Upper lobe of left lung (tissue), 6 donors: ENCODE results near the gene DLST. TPM values are rescaled to one million over a fixed set of nuclear protein-coding genes. Genes with fewer than 3 reads are reported as not detected.

Experiments
- ATAC-seq, 2 donors: fragments of 200-7000 bp; cut with Tn5 transposase; one replicate each; pipeline ENCODE4 v1.9.1; 2022; ENCODE audit warnings: mild to moderate bottlenecking in 2 of 2, moderate library complexity in 2 of 2; ENCODE audit not compliant: low FRiP score in 2 of 2
- DNase-seq, 2 donors: peaks; one replicate each; pipeline ENCODE4 v3.0.0-alpha.2; 2019 to 2020
- H3K27ac ChIP-seq, 4 donors: fragments of 200-600 bp; sonication (generic); one replicate each; pipeline ENCODE4 v1.5.1; 2016 to 2019
- H3K27me3 ChIP-seq, 4 donors: fragments of 200-600 bp; sonication (generic); one replicate each; pipeline ENCODE4 v1.5.1; 2017 to 2019
- H3K36me3 ChIP-seq, 4 donors: fragments of 200-600 bp; sonication (generic); one replicate each; pipeline ENCODE4 v1.5.1; 2016 to 2019
- H3K4me1 ChIP-seq, 4 donors: fragments of 200-600 bp; sonication (generic); one replicate each; pipeline ENCODE4 v1.5.1; 2018 to 2019
- H3K4me3 ChIP-seq, 4 donors: fragments of 200-600 bp; sonication (generic); one replicate each; pipeline ENCODE4 v1.5.1; 2017 to 2019; ENCODE audit warnings: mild to moderate bottlenecking in 2 of 4, moderate library complexity in 1 of 4
- H3K9me3 ChIP-seq, 4 donors: fragments of 200-600 bp; sonication (generic); one replicate each; pipeline ENCODE4 v1.5.1; 2018 to 2019
- EP300 ChIP-seq, 4 donors: sonication (generic); formaldehyde crosslinking; IDR thresholded peaks; one replicate each; pipeline ENCODE4 v1.5.1; 2017; ENCODE audit warnings: antibody characterized with exemption in 4 of 4, control low read depth in 2 of 4
- POLR2A ChIP-seq, 4 donors: fragments of 450-650 bp; IDR thresholded peaks; one replicate each; pipeline ENCODE4 v1.5.1; 2016 to 2017; ENCODE audit warnings: antibody characterized with exemption in 4 of 4, mild to moderate bottlenecking in 2 of 4
- POLR2AphosphoS5 ChIP-seq, 2 donors: sonication (generic); formaldehyde crosslinking; IDR thresholded peaks; one replicate each; pipeline ENCODE4 v1.5.1; 2017; ENCODE audit warnings: antibody characterized with exemption in 2 of 2
- WGBS, 2 donors: methylation state at CpG; one replicate each; pipeline ENCODE4 v1.1.5; 2017 to 2018; 5-methylcytosine and 5-hydroxymethylcytosine counted together
- total RNA-seq, 6 donors: library from RNA; depleted of rRNA in 4 of 6; stranded (reverse); fragments of >200 nt in 4 of 6; gene quantifications; one replicate each; pipeline versions ENCODE4 v1.1.0 to v1.2.1, GENCODE V29; 2016 to 2021
- TF ChIP-seq, protein P1 (sequence below), 6 experiments: fragments of 450-650 bp in 4 of 6; fragments of 200-600 bp in 2 of 6; sonication (generic) in 2 of 6; IDR thresholded peaks; one replicate each; pipeline ENCODE4 v1.5.1; 2016 to 2019; ENCODE audit warnings: antibody characterized with exemption in 6 of 6
- donor health status: DM: no; HTN: no; CAD: no; lungs with moderate emphysema.
- donor health status: DM: no; HTN: yes; CAD: no; lungs with severe emphysema.

DLST gene
- total RNA-seq, 6 donors from 2014 or later, result 81.0 to 95.3 (median 83.1) TPM

DNA sequence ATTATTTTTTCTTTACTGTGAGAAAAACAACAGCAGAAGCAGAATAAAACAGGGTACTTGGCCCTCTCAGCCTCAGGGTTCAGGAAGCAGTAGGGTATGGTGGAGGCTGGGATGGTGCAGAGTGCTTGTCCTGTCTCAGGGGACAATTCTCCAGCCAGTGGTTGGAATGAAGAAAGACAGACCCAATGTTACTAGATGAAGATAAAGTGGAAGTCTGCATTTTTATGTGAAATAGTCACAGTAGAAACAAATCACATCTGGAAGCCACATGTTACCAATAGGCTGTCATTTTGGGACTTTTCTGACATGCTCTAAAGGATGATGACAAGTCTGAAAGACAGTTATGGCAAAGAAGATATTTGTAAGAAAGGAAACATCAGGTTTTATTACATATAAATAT is 38.1 kb upstream of the DLST start:
- Histone ChIP-seq H3K9me3 (no peaks in the 10 kb centered on the region), H3K4me1 (no peaks in the 10 kb centered on the region), H3K27me3 (no peaks in the 10 kb centered on the region), H3K36me3 (peaks cover 0 to 16% (median 0%) of the 10 kb centered on the region in 4 donors), H3K27ac (no peak overlapping the region), H3K4me3 (no peak overlapping the region)
- DNase-seq (no peak), ATAC-seq (peak in 1 of 2 donors; percentile 81)
- TF ChIP-seq EP300 (IDR thresholded peaks at IDR 0.05) (no peak), POLR2A (IDR thresholded peaks at IDR 0.05) (no peak), POLR2AphosphoS5 (IDR thresholded peaks at IDR 0.05) (no peak)
- TF ChIP-seq, protein P1, sequence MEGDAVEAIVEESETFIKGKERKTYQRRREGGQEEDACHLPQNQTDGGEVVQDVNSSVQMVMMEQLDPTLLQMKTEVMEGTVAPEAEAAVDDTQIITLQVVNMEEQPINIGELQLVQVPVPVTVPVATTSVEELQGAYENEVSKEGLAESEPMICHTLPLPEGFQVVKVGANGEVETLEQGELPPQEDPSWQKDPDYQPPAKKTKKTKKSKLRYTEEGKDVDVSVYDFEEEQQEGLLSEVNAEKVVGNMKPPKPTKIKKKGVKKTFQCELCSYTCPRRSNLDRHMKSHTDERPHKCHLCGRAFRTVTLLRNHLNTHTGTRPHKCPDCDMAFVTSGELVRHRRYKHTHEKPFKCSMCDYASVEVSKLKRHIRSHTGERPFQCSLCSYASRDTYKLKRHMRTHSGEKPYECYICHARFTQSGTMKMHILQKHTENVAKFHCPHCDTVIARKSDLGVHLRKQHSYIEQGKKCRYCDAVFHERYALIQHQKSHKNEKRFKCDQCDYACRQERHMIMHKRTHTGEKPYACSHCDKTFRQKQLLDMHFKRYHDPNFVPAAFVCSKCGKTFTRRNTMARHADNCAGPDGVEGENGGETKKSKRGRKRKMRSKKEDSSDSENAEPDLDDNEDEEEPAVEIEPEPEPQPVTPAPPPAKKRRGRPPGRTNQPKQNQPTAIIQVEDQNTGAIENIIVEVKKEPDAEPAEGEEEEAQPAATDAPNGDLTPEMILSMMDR (IDR thresholded peaks at IDR 0.05), result no peak

DNA sequence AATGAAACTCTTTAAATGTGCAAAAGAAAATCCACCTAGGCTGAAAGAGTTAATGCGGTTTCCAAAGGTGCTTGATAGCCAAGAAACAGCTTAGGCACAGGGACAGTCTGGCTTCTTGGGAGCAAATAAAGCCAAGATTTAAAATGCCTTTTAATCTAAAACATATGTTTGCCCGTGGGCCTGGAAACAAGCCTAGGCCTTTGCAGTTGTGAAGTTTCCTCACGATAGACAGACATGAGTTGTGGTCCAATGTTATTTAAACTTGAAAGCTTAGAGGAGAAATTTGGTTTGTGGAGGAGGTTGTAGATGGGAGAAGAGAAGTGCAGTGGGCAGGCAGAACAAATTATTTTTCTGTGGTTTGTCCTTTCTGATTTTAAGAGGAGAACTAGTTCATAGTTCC is 35.5 kb upstream of the DLST start:
- Histone ChIP-seq H3K36me3 (peaks cover 0 to 8% (median 0%) of the 10 kb centered on the region in 4 donors), H3K27ac (no peak overlapping the region), H3K4me3 (no peak overlapping the region), H3K27me3 (no peaks in the 10 kb centered on the region), H3K9me3 (no peaks in the 10 kb centered on the region), H3K4me1 (no peaks in the 10 kb centered on the region)
- ATAC-seq (peak in 1 of 2 donors; percentile 68), DNase-seq (no peak)
- 50 to 64% methylated on average over 3 of the region's 3 CpGs for WGBS, 2 donors
- TF ChIP-seq, protein P1 (IDR thresholded peaks at IDR 0.05), result no peak
- TF ChIP-seq POLR2AphosphoS5 (IDR thresholded peaks at IDR 0.05) (no peak), EP300 (IDR thresholded peaks at IDR 0.05) (no peak), POLR2A (IDR thresholded peaks at IDR 0.05) (no peak)

DNA sequence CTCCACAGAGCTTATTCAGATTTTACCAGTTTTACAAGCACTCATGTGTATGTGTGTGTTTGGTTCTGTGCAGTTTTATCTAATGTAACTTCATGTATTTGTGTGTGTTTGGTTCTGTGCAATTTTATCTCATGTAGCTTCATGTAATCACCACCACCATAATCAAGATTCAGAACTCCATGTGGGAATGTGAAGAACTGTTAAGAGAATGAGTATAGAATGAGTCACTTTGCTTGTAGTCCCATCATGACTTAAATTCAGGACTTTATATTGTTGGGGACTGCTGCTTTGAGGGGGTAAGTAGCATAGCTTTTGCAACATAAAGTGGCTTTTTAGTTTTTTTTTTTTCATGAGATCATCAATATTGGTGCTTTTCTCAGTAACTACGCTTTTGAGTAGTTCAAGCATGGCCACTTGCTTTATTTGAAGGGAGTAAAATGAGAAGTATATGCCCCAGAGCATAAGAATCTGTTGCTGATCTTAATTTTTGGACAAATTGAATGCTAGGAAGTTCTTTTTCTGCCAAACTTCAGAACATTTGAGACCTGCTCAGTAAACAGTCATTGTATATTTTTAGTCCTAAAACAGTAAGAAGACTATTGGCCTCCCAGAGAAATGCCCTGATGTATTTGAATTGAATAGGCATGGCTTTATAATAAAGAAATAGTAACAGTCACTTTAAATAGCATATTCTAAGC is 34.6 kb upstream of the DLST start:
- no peaks in the 10 kb centered on the region for H3K27me3 ChIP-seq
- TF ChIP-seq, protein P1 (IDR thresholded peaks at IDR 0.05), result no peak
- TF ChIP-seq POLR2A (IDR thresholded peaks at IDR 0.05) (no peak), EP300 (IDR thresholded peaks at IDR 0.05) (no peak), POLR2AphosphoS5 (IDR thresholded peaks at IDR 0.05) (no peak)
- H3K9me3 ChIP-seq, result no peaks in the 10 kb centered on the region
- WGBS, 2 donors, result 94 to 97% methylated on average over 1 of the region's 1 CpG
- H3K4me3 ChIP-seq, result no peak overlapping the region
- ATAC-seq, result no peak
- DNase-seq, result no peak
- no peak overlapping the region for H3K27ac ChIP-seq
- H3K36me3 ChIP-seq, result peaks cover 0 to 2% (median 0%) of the 10 kb centered on the region in 4 donors
- H3K4me1 ChIP-seq, result peaks cover 0 to under 1% (median 0%) of the 10 kb centered on the region in 4 donors

DNA sequence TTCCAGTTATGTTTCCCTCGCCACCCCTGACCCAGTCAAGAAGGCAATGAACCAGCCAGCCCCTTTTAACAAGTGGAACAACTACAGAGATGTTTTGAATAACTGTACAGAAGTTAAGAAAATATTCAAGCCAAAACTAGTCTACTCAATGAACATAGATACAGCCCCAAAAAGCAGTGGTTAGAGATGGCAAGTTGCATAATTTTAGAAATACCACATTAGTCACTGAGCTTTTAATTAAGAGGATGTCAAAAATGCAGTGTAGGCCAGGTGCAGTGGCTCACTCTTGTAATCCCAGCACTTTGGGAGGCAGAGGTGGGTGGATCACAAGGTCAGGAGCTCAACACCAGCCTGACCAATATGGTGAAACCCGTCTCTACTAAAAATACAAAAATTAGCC is 32.9 kb upstream of the DLST start:
- Histone ChIP-seq H3K27ac (no peak overlapping the region), H3K9me3 (no peaks in the 10 kb centered on the region), H3K4me3 (no peak overlapping the region), H3K4me1 (peaks cover 8 to 16% (median 14%) of the 10 kb centered on the region in 4 donors), H3K36me3 (no peaks in the 10 kb centered on the region), H3K27me3 (no peaks in the 10 kb centered on the region)
- DNase-seq (no peak), ATAC-seq (no peak)
- 74 to 81% methylated on average over 2 of the region's 2 CpGs for WGBS, 2 donors
- no peak for TF ChIP-seq POLR2A (IDR thresholded peaks at IDR 0.05)
- TF ChIP-seq POLR2AphosphoS5 (IDR thresholded peaks at IDR 0.05), result no peak

DNA sequence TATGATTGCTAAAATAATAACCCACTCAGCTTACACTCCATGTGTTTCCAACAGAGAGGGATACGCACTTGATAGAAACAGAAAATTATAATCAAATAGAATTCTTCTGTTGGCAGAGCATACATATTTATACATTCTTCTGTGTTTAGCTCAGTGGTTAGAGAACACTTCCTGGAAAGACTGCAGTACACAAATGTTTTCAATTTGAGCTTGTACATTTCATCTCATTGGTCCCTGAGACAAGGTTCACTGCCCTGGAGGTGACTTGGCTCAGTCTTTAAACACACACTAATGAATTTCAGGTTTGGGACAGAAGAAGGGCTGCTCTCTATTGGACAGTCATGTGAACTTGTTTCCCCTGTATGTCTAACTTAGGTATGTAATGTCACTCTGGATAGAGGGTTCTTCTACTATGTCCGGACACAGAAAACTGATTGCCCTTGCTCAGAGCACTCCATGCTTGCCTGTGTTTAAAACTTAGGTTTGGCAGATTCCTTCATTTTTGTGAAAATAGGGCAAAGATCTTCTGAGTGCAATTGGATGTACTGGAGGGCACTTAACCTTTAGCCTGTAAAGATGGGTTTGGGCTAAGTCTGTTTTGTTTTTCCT is 28.7 kb upstream of the DLST start:
- Histone ChIP-seq H3K4me3 (no peak overlapping the region), H3K9me3 (no peaks in the 10 kb centered on the region), H3K27ac (peak overlapping the region in 3 of 4 donors; percentile 1 to 35 (median 15)), H3K27me3 (no peaks in the 10 kb centered on the region), H3K4me1 (peaks cover 13 to 37% (median 32%) of the 10 kb centered on the region in 4 donors), H3K36me3 (no peaks in the 10 kb centered on the region)
- DNase-seq, result no peak
- TF ChIP-seq POLR2A (IDR thresholded peaks at IDR 0.05), result no peak
- no peak for TF ChIP-seq POLR2AphosphoS5 (IDR thresholded peaks at IDR 0.05)
- no peak for TF ChIP-seq EP300 (IDR thresholded peaks at IDR 0.05)
- TF ChIP-seq, protein P1 (IDR thresholded peaks at IDR 0.05), result no peak
- WGBS, 2 donors, result 16 to 37% methylated on average over 2 of the region's 2 CpGs
- ATAC-seq, result peak in 1 of 2 donors; percentile 60
